HG03469 (cell line): Measurements from ENCODE around the gene SLC4A11.

Experiments
- ATAC-seq: cut with Tn5 transposase; IDR thresholded peaks from one replicate; pipeline ENCODE4 v1.9.1; 2021; ENCODE audit warnings: mild to moderate bottlenecking, moderate library complexity, moderate number of reproducible peaks; ENCODE audit not compliant: unreplicated experiment

Gene SLC4A11

DNA sequence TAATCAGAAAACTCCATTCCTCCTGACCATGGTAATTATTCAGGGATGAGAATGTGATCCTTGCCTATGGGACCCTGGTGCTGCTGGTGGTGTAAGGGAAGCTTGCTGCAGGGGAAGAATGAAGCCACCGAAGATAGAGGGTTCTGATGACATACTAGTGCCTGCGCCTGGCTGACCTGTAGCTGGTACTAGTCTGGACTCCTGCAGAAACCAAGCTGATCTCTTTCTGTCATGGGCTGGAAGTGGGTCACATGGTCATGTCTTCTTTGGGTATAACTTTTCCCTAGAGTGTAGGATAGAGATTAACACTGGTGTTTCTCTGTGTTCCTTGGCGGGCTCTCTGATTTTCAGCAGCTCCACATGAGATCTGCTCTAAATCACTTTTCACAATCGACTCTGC lies 8.6 kb upstream of the SLC4A11 start:
- ATAC-seq, result no peak

DNA sequence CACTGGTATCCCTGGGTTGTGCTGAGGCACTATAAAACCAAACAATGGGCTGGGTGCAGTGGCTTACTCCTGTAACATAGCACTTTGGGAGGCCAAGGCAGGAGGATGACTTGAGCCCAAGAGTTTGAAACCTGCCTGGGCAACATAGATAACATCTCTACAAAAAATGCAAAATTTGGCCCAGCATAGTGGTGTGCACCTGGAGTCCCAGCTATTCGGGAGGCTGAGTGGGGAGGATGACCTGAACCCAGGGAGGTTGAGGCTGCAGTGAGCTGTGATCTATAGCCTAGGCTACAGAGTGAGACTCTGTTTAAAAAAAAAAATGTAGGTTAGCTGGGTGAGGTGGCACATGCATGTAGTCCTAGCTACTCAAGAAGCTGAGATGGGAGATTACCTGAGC lies 7.7 kb upstream of the SLC4A11 start:
- ATAC-seq, result no peak

DNA sequence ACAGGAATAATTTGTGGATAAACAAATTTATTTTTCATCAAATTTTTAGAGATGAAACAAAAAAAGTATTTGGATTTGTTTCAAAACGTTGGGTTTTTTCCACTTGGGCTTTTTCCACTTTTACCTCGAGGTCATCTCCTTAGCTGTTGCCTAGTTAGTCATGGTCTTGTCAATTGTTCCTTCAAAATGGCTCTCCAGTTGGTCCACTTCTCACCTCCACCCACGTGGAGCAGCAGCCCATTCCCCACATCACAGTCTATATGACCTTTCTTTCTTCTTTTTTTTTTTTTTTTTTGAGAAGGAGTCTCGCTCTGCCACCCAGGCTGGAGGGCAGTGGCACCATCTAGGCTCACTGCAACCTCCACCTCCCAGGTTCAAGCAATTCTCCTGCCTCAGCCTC lies 6.7 kb upstream of the SLC4A11 start:
- ATAC-seq, result no peak

DNA sequence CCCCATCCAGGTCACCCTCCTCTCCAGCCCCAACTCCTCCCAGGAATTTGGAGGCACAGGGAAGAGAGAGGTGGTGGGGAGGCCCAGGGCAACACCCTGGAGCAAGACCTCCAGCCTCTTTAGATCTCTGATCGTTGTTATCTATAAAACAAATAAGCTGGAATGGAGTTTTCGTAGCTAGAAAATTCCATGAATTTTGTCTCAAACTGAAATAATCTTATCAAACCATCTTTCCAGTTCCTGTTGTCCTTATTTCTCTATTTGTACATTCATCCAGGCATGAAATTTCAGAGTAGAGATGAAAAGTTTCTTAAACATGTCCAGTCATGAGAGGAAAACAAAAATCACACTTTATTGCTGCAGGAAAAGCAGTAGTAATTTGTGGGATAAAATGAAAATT lies 6.2 kb upstream of the SLC4A11 start:
- ATAC-seq, result no peak

DNA sequence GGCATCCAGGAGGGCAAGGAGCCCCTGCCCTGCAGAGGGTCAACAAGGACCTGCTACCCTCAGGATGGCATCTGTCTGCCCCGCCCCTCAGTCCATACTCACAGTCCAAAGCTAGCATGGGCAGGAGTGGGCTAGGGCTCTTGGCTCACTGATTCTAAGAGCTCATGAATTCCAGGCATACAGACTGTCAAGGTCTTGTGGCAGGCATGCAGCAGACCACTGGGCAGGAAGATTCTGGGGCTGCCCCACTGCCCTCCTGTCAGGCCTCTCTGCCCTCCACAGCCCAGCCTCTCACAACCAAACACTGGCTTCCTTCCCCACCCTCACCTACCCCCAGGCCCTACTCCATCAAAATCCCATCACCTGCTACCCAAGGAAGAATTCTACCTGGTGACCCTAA lies 5.6 kb upstream of the SLC4A11 start:
- ATAC-seq, result no peak

DNA sequence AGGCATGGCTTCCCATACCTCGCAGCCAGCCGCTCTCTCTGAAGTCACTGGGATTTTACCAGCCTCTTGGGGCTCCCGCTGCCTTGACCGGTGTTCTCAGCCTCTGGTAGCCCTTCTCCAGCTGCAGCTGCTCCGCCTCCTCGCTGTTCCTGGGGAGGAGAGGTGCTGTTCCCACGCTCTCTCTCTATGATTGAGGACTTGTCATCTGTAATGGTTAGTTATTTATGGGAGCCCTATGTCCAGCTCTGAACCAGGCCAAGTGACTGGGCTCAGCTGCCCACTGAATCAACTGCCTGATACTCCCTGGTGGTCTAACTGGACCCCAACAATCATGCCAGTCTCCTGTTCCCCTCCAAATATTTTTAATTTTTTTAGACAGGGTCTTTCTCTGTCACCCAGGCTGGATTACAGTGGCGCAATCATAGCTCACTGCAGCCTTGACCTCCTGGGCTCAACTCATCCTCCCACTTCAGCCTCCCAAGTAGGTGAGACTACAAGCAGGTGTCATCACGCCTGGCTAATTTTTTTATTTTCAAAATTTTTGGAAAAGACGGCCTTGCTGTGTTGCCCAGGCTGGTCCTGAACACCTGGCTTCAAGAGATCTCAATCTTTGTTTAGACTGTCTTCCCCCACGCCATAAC lies 4.8 kb upstream of the SLC4A11 start:
- no peak for ATAC-seq

DNA sequence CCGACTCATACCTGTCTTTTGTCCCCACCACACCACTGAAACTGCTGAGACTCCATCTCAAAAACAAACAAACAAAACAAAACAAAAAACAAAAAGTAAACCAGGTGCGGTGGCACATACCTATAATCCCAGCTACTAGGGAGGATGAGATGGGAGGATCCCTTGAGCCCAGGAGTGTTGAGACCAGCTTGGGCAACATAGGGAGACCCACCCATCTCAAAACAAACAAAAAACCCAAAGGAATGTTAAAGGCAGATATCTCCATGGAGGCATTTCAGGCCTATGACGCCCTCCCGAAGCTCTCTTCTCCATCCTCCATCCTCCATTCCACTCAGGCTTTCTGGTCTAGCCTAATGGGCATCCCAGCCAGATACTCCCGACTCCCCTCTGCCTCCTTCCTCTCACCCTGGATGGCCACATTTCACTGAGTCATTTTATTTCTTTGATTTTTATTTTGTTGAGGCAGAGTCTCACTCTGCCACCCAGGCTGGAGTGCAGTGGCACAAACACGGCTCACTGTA lies 3.2 kb upstream of the SLC4A11 start:
- ATAC-seq, result no peak

DNA sequence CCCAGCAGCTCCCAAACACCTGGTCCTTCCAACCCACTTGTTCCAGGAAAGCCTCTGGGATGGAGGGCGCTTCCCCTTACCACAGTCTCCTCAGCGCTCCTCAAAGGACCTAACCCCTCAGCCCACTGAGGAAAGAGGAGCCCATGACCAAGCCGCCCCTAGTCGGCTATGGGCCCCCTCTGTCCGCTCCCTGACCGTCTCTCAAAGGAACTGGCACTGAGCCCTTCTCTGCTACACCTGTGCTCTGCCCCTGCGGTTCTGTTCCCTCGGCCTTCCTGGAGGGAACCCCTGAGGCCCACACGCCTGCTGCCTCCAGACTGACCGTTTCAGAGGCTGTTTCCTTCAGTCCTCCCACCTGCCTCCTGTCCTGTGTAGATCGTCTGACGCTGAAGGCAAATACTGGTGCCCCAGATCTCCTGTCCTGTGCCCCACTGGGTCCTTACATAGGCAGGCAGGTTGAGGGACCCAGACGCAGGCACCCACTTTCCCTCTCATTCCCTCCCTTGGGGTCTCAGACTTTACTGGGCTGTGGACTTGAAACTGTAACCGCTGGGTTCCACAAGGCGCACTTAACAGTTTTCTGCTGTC lies 1.9 kb upstream of the SLC4A11 start:
- no peak for ATAC-seq

DNA sequence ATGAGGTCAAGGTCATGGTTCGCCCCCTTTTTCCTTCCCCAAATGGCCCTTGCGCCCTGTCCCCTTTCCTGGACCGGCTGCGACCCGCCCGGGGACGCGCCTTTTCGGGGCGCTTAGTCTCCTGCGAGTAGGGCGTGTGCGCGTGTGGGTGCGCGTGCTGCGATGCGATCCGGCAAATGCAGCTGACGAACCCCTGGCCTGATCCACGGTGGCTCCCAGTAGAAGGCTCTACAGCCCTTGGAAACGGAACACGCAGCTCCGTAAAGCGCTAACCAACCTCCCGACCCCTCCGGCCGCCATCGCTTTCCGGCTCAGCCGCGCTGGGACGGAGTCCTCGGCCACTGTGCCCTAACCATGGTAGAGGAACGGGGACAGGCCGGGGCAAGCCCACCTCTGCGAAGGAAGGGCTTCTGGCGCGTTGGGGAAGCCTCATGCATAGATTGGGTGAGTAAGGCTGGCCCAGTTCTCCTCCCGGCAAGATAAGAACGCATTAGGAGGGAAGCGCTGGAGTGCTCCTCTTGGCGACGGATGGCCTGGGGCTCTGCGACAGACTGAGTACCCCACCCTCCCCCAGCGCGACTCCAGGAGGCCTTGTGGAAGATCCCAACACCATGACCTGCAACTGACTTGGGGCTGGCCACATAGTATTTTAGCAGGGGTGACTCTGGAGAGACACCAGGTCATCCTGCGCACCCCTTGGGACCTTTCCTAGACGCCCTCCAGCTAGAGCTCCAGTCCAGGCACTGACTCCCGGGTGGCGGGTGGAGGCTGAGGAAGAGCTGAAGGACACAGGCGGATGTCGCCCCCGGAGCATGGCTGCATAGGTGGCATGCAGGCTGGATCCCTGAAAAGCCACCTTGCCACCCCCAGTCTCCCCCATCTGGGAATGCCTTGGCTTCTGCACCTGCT lies 1.1 kb upstream of the SLC4A11 start:
- no peak for ATAC-seq

DNA sequence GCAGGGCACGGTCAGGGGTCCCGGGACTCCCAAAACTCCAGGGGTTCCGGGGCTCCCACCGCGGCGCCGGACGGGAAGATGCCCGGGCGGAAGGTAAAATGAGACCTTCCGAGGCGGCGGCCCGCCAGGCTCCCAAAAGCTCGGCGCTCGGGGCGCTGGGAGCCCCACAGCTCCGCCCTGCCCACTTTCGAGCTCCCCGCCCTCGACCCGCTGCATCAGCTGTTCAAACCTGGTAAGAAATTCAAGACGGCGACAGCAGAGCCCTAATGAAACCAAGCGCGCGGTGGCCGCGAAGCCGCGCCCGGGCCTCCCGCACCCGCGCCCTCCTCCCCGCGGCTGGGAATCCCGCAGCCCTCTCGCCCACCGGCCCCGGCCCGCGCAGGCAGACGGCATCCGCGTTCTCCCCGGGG lies 369 bp downstream of the SLC4A11 start:
- ATAC-seq, result no peak

DNA sequence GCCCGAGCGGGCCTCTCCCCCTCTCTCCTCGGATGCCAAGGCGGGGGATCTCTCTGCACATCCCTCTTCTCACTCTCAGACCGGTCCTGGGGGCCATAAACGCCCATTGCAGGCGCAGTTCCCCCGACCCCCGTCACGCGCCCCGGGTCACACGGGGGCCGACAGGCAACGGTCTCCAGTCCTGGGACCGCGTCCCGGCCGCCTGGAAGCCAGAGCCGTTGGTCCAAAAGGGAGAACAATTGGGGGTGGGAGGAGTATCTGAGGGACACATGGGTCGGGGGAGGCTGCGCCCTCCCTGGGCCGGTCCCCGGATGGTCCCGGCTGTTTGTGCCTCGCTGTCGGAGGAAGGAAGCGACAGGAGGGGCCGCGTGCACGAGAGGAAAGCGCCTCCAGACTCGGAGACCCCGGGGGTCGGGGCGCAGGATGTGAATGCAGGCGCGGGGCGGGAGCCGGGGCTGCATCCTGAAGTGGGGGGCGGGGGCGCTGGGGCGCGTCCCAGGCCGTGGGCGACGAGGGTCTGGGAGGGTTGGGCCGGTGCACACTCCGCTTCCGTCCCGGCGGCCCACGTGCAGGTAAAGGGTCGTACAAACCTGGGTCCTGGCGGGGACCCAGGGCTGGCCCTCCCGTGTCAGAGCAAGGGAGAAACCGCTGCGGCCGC lies 903 bp downstream of the SLC4A11 start:
- no peak for ATAC-seq

DNA sequence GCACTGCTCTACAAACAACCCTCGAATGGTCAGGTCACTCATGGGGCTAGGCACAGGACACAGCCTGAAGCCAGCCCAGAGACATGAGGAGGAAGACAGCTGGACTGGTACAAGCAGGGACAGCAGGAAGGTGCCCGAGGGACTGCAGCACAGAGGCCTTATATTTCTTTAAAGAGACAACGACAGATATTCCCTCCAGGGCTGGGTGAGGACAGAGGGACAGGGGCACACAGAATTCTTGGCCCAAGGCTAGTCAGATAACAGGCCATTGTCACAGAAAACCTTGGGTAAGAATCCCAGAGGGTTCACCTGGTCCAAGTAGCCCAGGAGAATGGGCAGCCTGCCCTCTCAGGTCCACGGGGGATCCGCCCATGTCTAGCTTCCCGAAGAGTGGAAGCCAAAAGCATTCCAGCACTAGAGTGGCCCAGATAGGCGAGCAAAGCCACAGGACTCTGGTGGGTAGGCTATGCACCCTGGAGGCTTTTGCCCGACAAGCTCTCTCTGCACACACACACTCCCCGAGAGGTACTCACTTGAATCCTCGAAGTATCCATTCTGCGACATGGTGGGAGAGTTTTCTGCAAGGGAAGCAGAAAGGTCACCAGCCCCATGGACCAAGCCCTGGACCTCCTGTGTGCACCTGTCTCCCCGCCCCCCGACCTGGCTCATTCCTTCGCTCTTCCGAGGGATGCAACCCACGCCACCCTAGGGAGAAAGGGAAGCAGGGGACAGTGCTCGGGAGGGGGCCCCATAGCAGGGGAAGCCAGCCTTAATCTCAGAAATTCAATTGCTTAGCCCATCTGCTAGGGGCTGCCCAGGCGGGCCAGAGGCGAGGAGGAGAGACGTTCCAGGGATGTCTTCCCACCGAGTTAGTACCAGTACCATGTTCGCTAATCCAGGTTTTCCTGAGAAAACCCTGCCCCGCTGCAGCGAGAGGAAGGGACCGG lies 1.7 kb downstream of the SLC4A11 start:
- ATAC-seq, result no peak

DNA sequence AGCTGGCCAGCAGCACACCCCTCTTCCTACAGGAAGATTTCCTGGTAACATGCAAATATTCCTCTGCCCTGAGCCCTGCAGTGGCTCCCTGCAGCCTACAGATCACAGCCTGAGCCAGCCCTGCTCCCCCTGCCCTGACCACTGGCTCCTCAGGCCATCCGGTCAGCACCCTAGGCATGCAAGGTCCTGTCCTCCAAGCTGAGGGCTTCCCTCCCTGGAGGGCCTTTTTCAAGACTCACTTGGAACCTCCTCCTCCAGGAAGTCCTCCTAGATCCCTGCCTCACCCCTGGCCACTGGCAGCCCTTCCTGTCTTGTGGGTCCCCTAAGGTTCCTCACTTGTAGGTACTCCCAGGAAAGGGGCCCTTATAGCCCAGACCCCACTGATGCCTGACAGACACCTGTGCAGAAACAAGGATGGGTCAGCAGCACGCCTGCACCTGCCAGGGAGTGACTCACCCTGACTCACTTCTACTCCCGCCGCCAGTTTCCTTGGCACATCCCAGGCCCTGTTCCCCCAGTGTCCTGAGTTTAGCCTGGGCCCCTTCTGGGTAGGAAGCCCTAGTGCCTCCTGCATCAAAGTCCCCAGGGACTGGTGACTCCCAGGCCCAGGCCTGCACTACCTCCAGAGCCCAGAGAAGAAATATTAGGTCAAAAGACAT lies 3.2 kb downstream of the SLC4A11 start:
- no peak for ATAC-seq

DNA sequence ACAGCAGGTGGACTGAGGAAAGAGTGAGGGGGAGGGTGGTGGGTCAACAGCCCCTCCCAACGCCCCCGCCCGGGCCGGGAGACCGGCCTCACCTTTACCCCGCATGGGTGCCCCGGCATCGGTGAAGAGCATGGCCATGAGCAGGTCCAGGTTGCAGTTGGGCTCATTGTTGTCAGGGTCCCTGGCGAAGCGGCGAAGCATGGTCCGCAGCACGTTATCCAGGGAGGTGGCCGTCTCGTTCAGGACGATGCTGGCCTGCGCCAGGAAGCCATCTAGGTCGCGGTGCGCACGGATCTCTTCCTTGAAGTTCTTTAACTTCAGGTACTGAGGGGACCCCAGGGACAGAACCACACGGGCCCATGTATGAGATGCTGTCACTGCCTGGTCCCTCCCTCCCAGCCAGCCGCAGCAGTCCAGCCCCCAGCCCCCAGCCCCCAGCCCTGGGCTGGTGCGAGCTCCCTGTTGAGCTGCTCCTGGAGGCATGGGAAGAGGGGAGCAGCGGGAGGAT lies 4.9 kb downstream of the SLC4A11 start:
- ATAC-seq, result no peak

DNA sequence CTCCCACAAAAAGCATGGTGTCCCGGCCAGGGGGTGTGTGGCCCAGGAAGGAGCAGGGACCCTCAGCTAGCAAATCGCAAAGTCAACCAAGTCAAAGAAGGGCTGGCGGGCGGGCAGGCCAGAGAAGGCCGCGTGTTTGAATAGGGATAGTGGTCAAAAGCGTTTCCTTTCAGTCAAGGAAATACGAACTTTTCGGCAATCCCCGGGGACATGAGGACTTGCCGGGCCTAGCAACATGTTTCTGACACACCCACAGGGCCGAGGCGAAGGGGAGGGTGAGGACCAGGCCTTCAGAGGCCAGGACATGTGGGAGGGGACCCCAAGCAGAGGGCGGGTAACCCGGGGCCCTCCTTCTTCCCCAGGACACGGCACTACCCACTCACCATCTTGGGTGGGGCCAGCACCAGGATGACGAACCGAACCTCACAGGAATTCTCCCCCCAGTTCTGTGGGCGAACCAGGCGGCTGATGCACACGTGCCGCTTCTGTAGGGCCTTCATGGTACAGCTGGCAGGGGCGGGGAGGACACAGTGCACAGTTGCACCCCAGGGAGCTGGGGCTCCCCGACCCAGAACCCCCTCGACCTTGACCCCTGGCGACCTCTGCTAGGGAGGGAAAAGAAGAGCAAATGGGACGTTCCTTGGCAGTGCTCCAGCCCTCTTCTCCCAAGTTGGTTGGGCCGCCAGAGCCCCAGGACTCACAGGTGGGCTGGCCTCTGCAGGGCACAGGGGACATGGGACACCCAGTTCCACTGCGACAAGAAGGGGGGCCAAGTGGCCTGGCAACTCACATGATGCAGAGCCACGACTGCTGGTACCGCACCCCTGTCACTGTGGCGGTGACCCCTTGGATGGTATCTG lies 5.6 kb downstream of the SLC4A11 start:
- no peak for ATAC-seq

DNA sequence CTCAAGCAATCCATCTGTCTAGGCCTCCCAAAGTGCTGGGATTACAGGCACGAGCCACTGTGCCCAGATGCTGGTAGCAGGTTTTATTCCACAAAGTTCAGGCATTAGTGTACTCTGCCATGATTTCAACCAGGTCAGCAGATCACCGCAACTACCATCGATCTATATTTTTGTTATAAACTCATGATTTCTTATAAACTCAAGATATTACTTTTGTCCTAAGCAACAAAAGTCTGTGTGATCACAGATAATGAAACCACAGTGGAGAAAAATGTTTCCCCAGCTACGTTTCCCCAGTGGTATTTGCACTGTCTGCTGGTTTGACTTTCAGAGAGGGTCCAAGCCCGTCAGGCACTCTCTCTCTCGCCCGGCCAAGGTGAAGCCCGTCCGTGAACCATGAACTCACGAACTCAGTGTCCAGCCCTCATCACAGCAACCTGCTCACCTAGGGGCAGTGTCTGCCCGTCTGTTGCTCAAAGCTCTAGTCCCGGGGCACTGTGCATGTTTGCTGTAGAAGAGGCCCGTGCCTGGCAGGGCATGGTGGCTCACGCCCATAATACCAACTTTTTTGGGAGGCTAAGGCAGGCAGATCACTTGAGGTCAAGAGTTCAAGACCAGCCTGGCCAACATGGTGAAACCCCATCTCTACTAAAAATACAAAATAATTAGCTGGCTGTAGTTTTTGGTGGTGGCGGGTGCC lies 7.0 kb downstream of the SLC4A11 start:
- no peak for ATAC-seq

DNA sequence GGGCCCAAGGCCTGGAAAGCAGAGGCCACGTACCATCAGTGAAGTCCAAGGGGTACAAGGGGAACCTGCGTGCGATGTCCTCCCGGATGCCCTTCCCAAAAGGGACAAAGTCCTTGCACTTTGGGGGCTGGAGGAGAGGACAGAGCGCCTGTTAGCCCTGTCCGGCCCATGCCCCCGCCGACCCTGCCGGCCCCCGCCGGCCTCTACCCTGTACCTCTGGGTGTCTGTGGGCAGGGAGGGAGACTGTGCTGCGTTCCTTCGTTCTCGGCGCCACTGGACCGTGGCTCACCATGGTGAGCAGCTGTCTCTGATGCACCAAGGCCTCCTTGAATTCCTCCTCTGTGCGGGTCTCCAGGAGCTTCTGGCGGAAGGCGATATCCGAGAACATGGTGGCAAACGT lies 7.9 kb downstream of the SLC4A11 start:
- no peak for ATAC-seq

DNA sequence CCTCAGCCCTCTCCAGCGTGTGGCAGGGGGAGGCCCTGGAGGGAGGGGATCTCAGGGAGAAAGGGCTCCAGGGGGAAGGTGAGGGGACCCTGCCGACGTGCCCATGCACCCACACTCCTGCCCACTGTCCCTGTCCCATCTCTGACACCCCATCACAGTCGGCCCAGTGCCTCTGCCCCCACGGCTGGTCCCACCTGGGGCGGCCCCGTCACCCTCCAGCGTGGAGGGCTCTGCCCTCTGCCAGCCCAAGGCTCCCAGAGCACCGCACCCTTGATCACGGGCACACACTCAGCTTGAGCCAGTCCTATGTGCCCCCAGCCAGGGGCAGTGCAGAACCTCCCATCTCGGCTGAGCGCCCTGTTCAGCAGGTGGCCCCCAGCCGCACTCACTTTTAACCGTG lies 9.2 kb downstream of the SLC4A11 start:
- ATAC-seq, result no peak
